Activated CD8-positive, alpha-beta memory T cell treated with anti-CD3 and anti-CD28 coated beads, Interleukin-2, amount 10 ng/mL, durations not matched to agents 7 days and 5 days (primary cell): Measurements from ENCODE around the gene DNASE1. TPM values are rescaled to one million over a fixed set of nuclear protein-coding genes. Genes with fewer than 3 reads are reported as not detected.

ENCODE experiments used
- ATAC-seq: fragments of 150-1000 bp; cut with Tn5 transposase; one replicate; pipeline ENCODE4 v1.10.0; 2021; ENCODE audit warnings: moderate library complexity
- CTCF ChIA-PET: fragments of 350-600 bp; sonication (Branson Sonifier 250); formaldehyde crosslinking; loops from one replicate; lab custom pipeline; 2021; ENCODE audit warnings: antibody characterized with exemption; lab: Charles Lee
- DNase-seq: peaks from one replicate; pipeline ENCODE4 v3.0.0-alpha.2; 2020
- H3K27ac Mint-ChIP-seq: one replicate; pipeline ENCODE4 v1.8.0; 2021; ENCODE audit warnings: mild to moderate bottlenecking, mixed read lengths
- H3K27me3 Mint-ChIP-seq: one replicate; pipeline ENCODE4 v1.8.0; 2021; ENCODE audit warnings: mixed read lengths
- H3K36me3 Mint-ChIP-seq: one replicate; pipeline ENCODE4 v1.8.0; 2021; ENCODE audit warnings: mild to moderate bottlenecking, mixed read lengths
- H3K4me1 Mint-ChIP-seq: one replicate; pipeline ENCODE4 v1.8.0; 2021; ENCODE audit warnings: mixed read lengths
- H3K4me3 Mint-ChIP-seq: one replicate; pipeline ENCODE4 v1.8.0; 2021; ENCODE audit warnings: mild to moderate bottlenecking, moderate library complexity, mixed read lengths
- H3K9me3 Mint-ChIP-seq: one replicate; pipeline ENCODE4 v1.8.0; 2022; ENCODE audit warnings: low read depth, mixed read lengths
- total RNA-seq, 2 experiments: library from RNA; stranded (reverse); gene quantifications; one replicate each; pipeline ENCODE4 v1.2.3, GENCODE V29; 2021

DNASE1 gene
- total RNA-seq, 2 experiments from 2014 or later = 33.8 to 53.4 TPM

GRCh38 chr16:3662601-3663000 is 8.1 kb downstream of the DNASE1 start:
- ATAC-seq = no peak
- Mint-ChIP-seq H3K27ac (no peak overlapping the region), H3K9me3 (no peaks in the 10 kb centered on the region), H3K27me3 (no peaks in the 10 kb centered on the region), H3K4me3 (no peak overlapping the region), H3K36me3 (peaks cover 41% of the 10 kb centered on the region), H3K4me1 (peaks cover 51% of the 10 kb centered on the region)
- CTCF ChIA-PET = interaction anchor here (1.4 to 1.5 kb wide), 2 partner anchors 9 to 15 kb away, joined by 3 to 4 read pairs; no protein-coding TSS in a partner anchor
- no peak for DNase-seq

DNA sequence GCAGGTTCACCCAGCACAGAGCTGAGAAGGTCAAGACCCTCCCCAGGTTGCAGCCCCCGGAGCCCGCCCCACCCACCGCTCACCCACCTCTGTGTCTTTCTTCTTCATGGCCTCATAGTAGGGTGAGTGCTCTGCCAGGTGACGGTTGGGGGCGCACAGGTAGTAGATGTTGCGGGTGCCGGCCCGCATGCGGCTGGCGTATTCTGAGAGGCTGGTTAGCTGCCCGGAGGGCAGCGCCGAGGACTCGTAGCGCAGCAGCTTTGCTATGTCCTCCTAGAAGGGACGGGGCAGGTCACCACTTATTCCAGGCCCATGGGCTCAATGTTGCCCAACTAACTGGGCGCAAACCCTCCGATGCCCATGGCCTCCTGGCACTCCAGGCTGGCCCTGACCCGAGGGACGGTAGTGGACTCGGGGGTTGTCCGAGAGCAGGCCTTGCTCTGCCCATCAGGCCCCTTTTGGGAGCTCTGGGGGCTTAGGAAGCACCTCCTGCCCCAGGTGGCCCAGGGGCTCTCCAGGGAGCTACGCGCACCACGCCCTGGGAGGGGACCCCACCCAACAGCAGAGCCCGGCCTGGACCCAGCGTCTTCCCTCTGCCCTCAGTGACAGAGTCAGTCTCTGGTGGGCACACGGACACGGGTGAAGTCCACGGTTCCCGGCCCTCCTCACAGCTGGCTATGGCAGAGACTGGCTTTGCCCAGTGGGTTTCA is 9.9 kb downstream of the DNASE1 start:
- no peaks in the 10 kb centered on the region for H3K9me3 Mint-ChIP-seq
- CTCF ChIA-PET = interaction anchor here (1.0 kb wide), 1 partner anchor 18 kb away, joined by 3 read pairs; no protein-coding TSS in a partner anchor
- ATAC-seq (no peak), DNase-seq (no peak)
- peaks cover 43% of the 10 kb centered on the region for H3K36me3 Mint-ChIP-seq
- H3K4me3 Mint-ChIP-seq = no peak overlapping the region
- no peaks in the 10 kb centered on the region for H3K27me3 Mint-ChIP-seq
- peak overlapping the region; percentile 77 for H3K27ac Mint-ChIP-seq
- H3K4me1 Mint-ChIP-seq = peaks cover 55% of the 10 kb centered on the region

- H3K27ac Mint-ChIP-seq = peak overlapping the region; percentile 77
- CTCF ChIA-PET = interaction anchor here (0.6 to 1.5 kb wide), 5 partner anchors 10 to 214 kb away, joined by 3 to 5 read pairs (median 3); no protein-coding TSS in a partner anchor
These were observed 11.0 kb downstream of the DNASE1 start for GRCh38 chr16:3665508-3665907.

DNA sequence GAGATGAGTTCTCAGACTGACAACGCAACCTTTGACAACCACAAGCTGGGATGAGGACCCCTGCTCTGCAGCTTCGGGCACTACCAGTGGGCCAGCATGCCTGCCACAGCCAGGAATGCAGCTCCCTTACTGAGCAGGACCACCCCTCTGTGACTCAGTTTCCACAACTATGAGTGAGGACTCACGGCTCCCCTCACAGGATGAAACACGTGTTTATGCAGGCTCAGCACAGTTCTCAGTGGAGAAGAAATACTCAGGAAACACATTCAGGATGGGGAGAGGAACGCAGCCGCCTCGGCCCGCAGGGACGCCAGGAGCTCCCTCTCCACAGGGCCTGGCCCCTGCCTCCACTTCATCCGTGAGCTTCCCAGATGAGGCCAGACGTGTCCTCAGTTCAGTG is 14.1 kb downstream of the DNASE1 start:
- Mint-ChIP-seq H3K4me1 (peaks cover 50% of the 10 kb centered on the region), H3K27ac (peak overlapping the region; percentile 78), H3K9me3 (no peaks in the 10 kb centered on the region), H3K4me3 (no peak overlapping the region), H3K36me3 (peaks cover 31% of the 10 kb centered on the region), H3K27me3 (no peaks in the 10 kb centered on the region)
- no peak for DNase-seq
- ATAC-seq = no peak
- CTCF ChIA-PET = interaction anchor here (1.7 kb wide), 1 partner anchor 15 kb away, joined by 8 read pairs; the partner anchor contains the start of gene DNASE1

More at GRCh38 chr16:3665508-3665907, 11.0 kb downstream of the DNASE1 start:
- DNase-seq = peak; percentile 75
- Mint-ChIP-seq H3K9me3 (no peaks in the 10 kb centered on the region), H3K36me3 (peaks cover 39% of the 10 kb centered on the region), H3K4me1 (peaks cover 54% of the 10 kb centered on the region), H3K27me3 (no peaks in the 10 kb centered on the region), H3K4me3 (no peak overlapping the region)
- peak; percentile 91 for ATAC-seq

DNA sequence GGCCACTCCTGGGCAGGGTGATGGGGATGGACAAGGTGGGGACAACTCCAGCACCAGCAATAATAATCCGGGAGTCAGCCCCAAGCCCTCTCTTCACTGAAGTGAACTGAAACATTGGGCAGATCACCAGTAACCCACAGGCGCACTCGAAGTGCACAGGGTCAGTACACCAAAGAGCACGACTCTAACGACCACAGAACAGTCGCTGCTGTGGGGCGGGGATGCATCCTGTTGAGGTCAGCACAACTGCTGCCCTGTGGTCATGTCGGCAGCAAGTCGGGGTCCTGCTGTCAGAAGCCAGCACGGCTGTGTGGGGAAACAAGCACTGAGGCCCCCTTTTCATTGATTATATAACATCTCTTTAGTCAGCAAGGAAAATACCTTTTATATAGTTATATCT is 14.6 kb downstream of the DNASE1 start:
- Mint-ChIP-seq H3K4me1 (peaks cover 52% of the 10 kb centered on the region), H3K4me3 (no peak overlapping the region), H3K36me3 (peaks cover 33% of the 10 kb centered on the region), H3K9me3 (no peaks in the 10 kb centered on the region), H3K27me3 (no peaks in the 10 kb centered on the region), H3K27ac (peak overlapping the region; percentile 78)
- ATAC-seq (peak; percentile 41), DNase-seq (peak; percentile 67)
- CTCF ChIA-PET = interaction anchor here (1.3 to 1.7 kb wide), 2 partner anchors 15 to 19 kb away, joined by 3 to 8 read pairs; partner anchors contain the start of gene DNASE1

DNA sequence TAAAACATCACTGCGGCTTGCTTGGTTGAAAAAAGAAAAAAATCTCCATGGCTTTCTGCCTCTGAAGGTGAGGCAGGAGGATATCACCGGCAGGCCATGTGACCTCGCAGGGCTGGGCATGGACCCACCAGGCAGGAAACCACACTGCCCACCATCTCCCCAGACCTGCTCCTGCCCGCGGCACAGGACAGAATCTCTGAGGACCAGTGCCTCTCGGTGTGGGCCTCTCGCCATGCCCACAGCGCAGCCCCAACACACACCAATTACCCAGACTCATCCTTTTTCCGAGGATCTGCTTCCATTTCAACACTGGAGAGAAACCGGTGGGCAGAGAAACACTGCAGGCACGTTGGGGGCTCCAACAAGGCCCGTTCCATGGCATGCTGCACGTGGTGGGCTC is 16.2 kb downstream of the DNASE1 start:
- Mint-ChIP-seq H3K27ac (peak overlapping the region; percentile 77), H3K4me1 (peaks cover 42% of the 10 kb centered on the region), H3K4me3 (no peak overlapping the region), H3K9me3 (no peaks in the 10 kb centered on the region), H3K36me3 (peaks cover 37% of the 10 kb centered on the region), H3K27me3 (no peaks in the 10 kb centered on the region)
- DNase-seq (no peak), ATAC-seq (no peak)
- CTCF ChIA-PET = interaction anchor here (1.3 kb wide), 2 partner anchors 9 to 20 kb away, joined by 3 read pairs; no protein-coding TSS in a partner anchor

DNA sequence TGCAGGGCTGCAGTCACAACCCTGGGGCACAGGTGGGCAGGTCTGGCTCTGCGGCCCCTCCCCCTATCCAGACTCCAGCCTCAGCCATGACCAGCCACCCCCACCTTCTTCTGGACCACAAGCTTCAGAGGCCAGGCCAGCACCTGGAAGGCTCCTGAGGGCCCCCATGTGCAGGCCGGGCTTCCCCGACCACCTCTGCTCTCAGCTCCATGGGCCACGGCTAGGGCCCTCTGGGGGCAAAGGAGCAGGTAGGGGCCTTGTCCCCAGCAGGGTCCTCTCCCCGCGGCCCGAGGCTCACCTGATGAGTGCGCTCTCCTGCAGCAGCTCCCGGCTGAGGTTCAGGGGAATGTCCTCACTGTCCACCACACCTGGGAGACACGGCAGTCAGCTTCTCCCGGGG is 16.9 kb downstream of the DNASE1 start:
- no peak overlapping the region for H3K4me3 Mint-ChIP-seq
- peaks cover 34% of the 10 kb centered on the region for H3K4me1 Mint-ChIP-seq
- CTCF ChIA-PET = interaction anchor here (0.6 to 1.3 kb wide), 2 partner anchors 9 to 17 kb away, joined by 3 read pairs; no protein-coding TSS in a partner anchor
- DNase-seq (no peak), ATAC-seq (peak; percentile 17)
- H3K27ac Mint-ChIP-seq = peak overlapping the region; percentile 77
- H3K36me3 Mint-ChIP-seq = peaks cover 34% of the 10 kb centered on the region
- no peaks in the 10 kb centered on the region for H3K9me3 Mint-ChIP-seq
- H3K27me3 Mint-ChIP-seq = no peaks in the 10 kb centered on the region

DNA sequence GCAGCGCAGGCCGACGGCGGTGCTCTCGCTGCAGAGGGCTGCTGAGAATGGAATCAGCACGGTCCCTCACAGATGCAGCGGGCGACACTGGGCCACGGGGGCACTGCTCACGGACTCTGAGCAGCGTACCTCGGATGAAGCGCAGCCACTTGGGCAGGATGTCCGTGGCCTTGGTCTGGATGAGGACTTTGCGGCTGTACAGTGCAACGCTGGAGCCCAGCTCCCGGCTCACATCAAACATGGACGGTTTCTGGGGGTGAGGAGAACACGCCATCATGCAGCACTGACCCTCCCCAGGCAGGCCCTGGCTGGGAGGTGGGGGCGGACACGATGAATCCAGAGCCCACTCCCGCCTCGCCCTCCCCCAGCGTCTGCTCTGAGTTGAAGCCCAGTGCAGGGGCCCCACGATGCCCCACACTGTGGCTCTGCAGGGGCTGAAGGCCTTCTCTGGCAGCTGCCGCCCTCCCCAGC is 18.1 kb downstream of the DNASE1 start:
- no peaks in the 10 kb centered on the region for H3K27me3 Mint-ChIP-seq
- CTCF ChIA-PET = no interaction called here
- H3K9me3 Mint-ChIP-seq = no peaks in the 10 kb centered on the region
- no peak overlapping the region for H3K27ac Mint-ChIP-seq
- DNase-seq (no peak), ATAC-seq (no peak)
- H3K36me3 Mint-ChIP-seq = peaks cover 31% of the 10 kb centered on the region
- H3K4me3 Mint-ChIP-seq = no peak overlapping the region
- H3K4me1 Mint-ChIP-seq = peaks cover 29% of the 10 kb centered on the region

GRCh38 chr16:3673201-3673600 is 18.7 kb downstream of the DNASE1 start:
- ATAC-seq (no peak), DNase-seq (no peak)
- Mint-ChIP-seq H3K27me3 (no peaks in the 10 kb centered on the region), H3K36me3 (peaks cover 34% of the 10 kb centered on the region), H3K27ac (no peak overlapping the region), H3K9me3 (no peaks in the 10 kb centered on the region), H3K4me3 (no peak overlapping the region), H3K4me1 (peaks cover 29% of the 10 kb centered on the region)
- CTCF ChIA-PET = no interaction called here

GRCh38 chr16:3673676-3674377 is 19.3 kb downstream of the DNASE1 start:
- Mint-ChIP-seq H3K4me3 (no peak overlapping the region), H3K9me3 (no peaks in the 10 kb centered on the region), H3K27me3 (no peaks in the 10 kb centered on the region), H3K36me3 (peaks cover 33% of the 10 kb centered on the region), H3K27ac (no peak overlapping the region), H3K4me1 (peaks cover 24% of the 10 kb centered on the region)
- DNase-seq = no peak
- CTCF ChIA-PET = no interaction called here
- no peak for ATAC-seq

GRCh38 chr16:3674513-3675295 is 20.2 kb downstream of the DNASE1 start:
- no peak for DNase-seq
- no peak overlapping the region for H3K27ac Mint-ChIP-seq
- no peak overlapping the region for H3K4me3 Mint-ChIP-seq

DNA sequence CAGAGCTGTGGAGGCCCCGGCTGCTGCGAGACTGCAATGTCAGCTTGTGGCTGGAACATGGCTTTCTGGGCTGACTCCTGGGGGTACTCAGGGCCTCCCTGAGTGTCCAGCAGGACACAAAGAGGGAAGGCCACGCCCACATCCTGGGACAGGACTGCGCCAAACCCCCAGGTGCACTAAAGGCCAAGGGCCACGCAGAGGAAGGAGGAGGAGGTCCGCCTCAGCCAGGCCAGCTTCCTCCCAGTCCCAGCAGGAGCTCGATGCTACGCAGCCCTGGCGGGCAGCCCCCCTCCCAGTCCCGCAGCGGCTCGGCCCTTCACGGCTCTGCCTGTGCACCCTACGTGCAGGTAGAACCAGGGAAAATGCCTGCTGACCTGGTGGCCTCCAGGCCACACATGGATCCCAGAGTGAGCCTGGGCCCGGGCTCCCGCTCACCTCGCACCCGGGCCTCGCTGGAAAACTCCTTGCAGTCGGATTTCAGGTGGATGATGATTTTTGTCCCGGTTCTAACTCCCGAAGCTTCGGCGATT is 21.2 kb downstream of the DNASE1 start:
- ATAC-seq (no peak), DNase-seq (no peak)
- peaks cover 26% of the 10 kb centered on the region for H3K36me3 Mint-ChIP-seq
- no peak overlapping the region for H3K4me3 Mint-ChIP-seq
- CTCF ChIA-PET = interaction anchor here (0.8 kb wide), 1 partner anchor 13 kb away, joined by 3 read pairs; no protein-coding TSS in a partner anchor
- H3K4me1 Mint-ChIP-seq = peaks cover 10% of the 10 kb centered on the region
- H3K27me3 Mint-ChIP-seq = no peaks in the 10 kb centered on the region
- no peak overlapping the region for H3K27ac Mint-ChIP-seq
- no peaks in the 10 kb centered on the region for H3K9me3 Mint-ChIP-seq

More at GRCh38 chr16:3674513-3675295, 20.2 kb downstream of the DNASE1 start:
- peaks cover 18% of the 10 kb centered on the region for H3K4me1 Mint-ChIP-seq
- peaks cover 29% of the 10 kb centered on the region for H3K36me3 Mint-ChIP-seq
- no peaks in the 10 kb centered on the region for H3K9me3 Mint-ChIP-seq
- ATAC-seq = no peak
- CTCF ChIA-PET = no interaction called here
- H3K27me3 Mint-ChIP-seq = no peaks in the 10 kb centered on the region
